GM23248 (cell line): ENCODE results near the gene COCH. TPM values are rescaled to one million over a fixed set of nuclear protein-coding genes. Genes with fewer than 3 reads are reported as not detected.
"Not testable (repeated sequence)": the region's sequence is repeated elsewhere in the genome, so short reads cannot be mapped to it uniquely, and the experiment has no call there.

Source experiments
- DNase-seq: peaks from one replicate; pipeline ENCODE4 v3.0.0-alpha.2; 2015
- H2AFZ ChIP-seq: fragments of 200-600 bp; sonication (generic); 2 replicates; pipeline ENCODE4 v1.6.1; 2016; ENCODE audit warnings: antibody characterized with exemption
- H3F3A ChIP-seq: fragments of 200-600 bp; sonication (generic); 2 replicates; pipeline ENCODE4 v1.6.1; 2016; ENCODE audit warnings: mild to moderate bottlenecking, antibody characterized with exemption, mixed run types; ENCODE audit not compliant: insufficient read depth
- H3K27ac ChIP-seq: fragments of 200-600 bp; sonication (generic); 2 replicates; pipeline ENCODE4 v1.5.1; 2016; ENCODE audit warnings: mild to moderate bottlenecking
- H3K27me3 ChIP-seq: fragments of 200-600 bp; sonication (generic); replicated peaks from 2 replicates; pipeline ENCODE4 v1.6.1; 2016; ENCODE audit warnings: mild to moderate bottlenecking; ENCODE audit not compliant: insufficient read depth
- H3K36me3 ChIP-seq: fragments of 200-600 bp; sonication (generic); 2 replicates; pipeline ENCODE4 v1.6.1; 2016; ENCODE audit warnings: low read depth, mild to moderate bottlenecking
- H3K4me1 ChIP-seq: fragments of 200-600 bp; sonication (generic); 2 replicates; pipeline ENCODE4 v1.6.1; 2016; ENCODE audit warnings: mild to moderate bottlenecking; ENCODE audit not compliant: insufficient read depth
- H3K4me2 ChIP-seq: fragments of 200-600 bp; sonication (generic); one replicate; pipeline ENCODE4 v1.6.1; 2016; ENCODE audit warnings: mild to moderate bottlenecking; ENCODE audit not compliant: unreplicated experiment
- H3K4me3 ChIP-seq: fragments of 200-600 bp; sonication (generic); 2 replicates; pipeline ENCODE4 v1.5.1; 2016; ENCODE audit warnings: mild to moderate bottlenecking
- H3K79me2 ChIP-seq: fragments of 200-600 bp; sonication (generic); 2 replicates; pipeline ENCODE4 v1.6.1; 2016; ENCODE audit warnings: mild to moderate bottlenecking; ENCODE audit not compliant: insufficient read depth
- H3K9ac ChIP-seq: fragments of 200-600 bp; sonication (generic); 2 replicates; pipeline ENCODE4 v1.6.1; 2016; ENCODE audit warnings: mild to moderate bottlenecking
- H3K9me2 ChIP-seq: fragments of 200-600 bp; sonication (generic); 2 replicates; pipeline ENCODE4 v1.6.1; 2016; ENCODE audit warnings: mixed run types, mild to moderate bottlenecking, moderate library complexity; ENCODE audit not compliant: insufficient read depth
- H3K9me3 ChIP-seq: fragments of 200-600 bp; sonication (generic); one replicate; pipeline ENCODE4 v1.6.1; 2017; ENCODE audit warnings: low read depth
- H4K20me1 ChIP-seq: fragments of 200-600 bp; sonication (generic); 2 replicates; pipeline ENCODE4 v1.6.0; 2016; ENCODE audit not compliant: insufficient read depth
- EZH2 ChIP-seq: fragments of 200-600 bp; sonication (generic); IDR thresholded peaks from 2 replicates; pipeline ENCODE4 v1.6.1; 2018; ENCODE audit warnings: antibody characterized with exemption, mild to moderate bottlenecking; ENCODE audit not compliant: insufficient read depth, poor library complexity, severe bottlenecking
- EZH2phosphoT487 ChIP-seq: fragments of 200-600 bp; sonication (generic); IDR thresholded peaks from 2 replicates; pipeline ENCODE4 v1.6.1; 2018; ENCODE audit warnings: antibody characterized with exemption, moderate library complexity, mild to moderate bottlenecking, low read depth; ENCODE audit not compliant: insufficient read depth
- WGBS, 2 experiments: methylation state at CpG; one replicate each; pipeline ENCODE4 v1.1.6; 2015 to 2017; ENCODE audit warnings: low lambda C conversion rate in 2 of 2, low coverage in 1 of 2; ENCODE audit errors: missing lambda C conversion rate in 2 of 2; 5-methylcytosine and 5-hydroxymethylcytosine counted together
- in situ Hi-C: fragments of 300-500 bp; cut with MboI; formaldehyde crosslinking; loops from 2 replicates; pipeline ENCODE4 v1.15.0; 2020
- polyA plus RNA-seq: library from polyadenylated mRNA; unstranded; fragments of >200 nt; fragmentation: Nextera tagmentation; extraction: Ambion mirVana; gene quantifications from 2 replicates; pipeline ENCODE4 v1.2.1, GENCODE V29; 2016
- total RNA-seq: library from RNA; depleted of rRNA; stranded (reverse); fragments of >200 nt; shearing (Covaris generic); gene quantifications from 2 replicates; pipeline ENCODE4 v1.2.3, GENCODE V29; 2014

COCH gene
- total and polyA plus RNA-seq, 2 experiments from 2014 or later = not detected

DNA sequence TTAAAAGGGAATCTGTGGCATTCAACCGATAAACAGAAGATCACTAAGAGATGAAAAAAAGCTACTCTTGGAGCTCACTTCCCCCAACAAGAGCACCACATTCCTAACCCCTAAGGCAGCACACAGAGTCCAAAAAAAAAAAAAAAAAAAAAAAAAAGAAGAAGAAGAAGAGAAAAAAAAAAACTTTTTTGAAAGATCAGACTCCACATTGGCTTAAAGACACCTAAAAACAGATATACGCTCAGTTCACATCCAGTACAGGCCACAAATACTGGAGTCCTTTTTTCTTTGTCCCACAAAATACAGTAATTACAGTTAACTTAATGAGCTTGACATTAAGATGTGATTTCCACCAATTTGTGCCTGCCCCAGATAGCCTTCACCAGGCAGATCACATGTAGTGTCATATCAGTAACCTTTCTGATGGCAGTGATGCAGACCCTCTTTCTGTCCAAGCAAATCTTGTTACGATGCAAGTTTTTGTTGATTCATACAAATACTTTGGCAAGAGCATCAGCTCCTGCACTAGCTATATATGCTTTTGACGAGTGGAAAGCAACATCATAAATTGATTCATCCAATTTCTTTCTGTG is 20.7 kb downstream of the COCH start:
- TF ChIP-seq EZH2phosphoT487 (no peak), EZH2 (no peak)
- H4K20me1 ChIP-seq = no peaks in the 10 kb centered on the region
- no peak overlapping the region for H3K4me3 ChIP-seq
- H3K27me3 ChIP-seq = no peaks in the 10 kb centered on the region
- H3K36me3 ChIP-seq = peaks cover 26% of the 10 kb centered on the region
- 80 to 82% methylated on average over 4 of the region's 4 CpGs for WGBS, 2 experiments
- no peak for DNase-seq
- in situ Hi-C loops = no loop called here
- no peaks in the 10 kb centered on the region for H3K9me3 ChIP-seq
- no peaks in the 10 kb centered on the region for H3K4me1 ChIP-seq
- H3F3A ChIP-seq = peaks cover 4% of the 10 kb centered on the region; the same call in 1 of the 2 replicates
- H3K9ac ChIP-seq = no peak overlapping the region
- H3K4me2 ChIP-seq = no peak overlapping the region
- H3K9me2 ChIP-seq = no peaks in the 10 kb centered on the region
- H3K79me2 ChIP-seq = peaks cover 12% of the 10 kb centered on the region; the same call in 1 of the 2 replicates
- H2AFZ ChIP-seq = no peak overlapping the region
- no peak overlapping the region for H3K27ac ChIP-seq

DNA sequence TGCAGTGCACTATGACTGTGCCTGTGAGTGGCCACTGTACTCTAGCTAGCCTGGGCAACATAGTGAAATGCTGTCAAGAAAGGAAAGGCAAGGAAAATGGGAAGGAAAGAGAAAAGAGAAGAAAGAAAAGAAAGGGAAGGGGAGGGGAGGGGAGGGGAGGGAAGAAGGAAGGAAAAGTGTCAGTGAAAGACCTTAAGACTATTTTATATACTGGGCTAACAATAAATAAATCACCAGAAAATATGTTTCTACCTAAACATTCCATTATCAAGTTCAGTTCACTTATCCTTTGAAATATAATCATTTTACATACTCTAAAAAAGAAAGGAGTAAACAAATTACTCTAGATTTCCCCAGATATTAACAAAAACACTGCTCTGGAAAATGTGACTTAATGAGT is 22.1 kb downstream of the COCH start:
- Histone ChIP-seq H3K27ac (no peak overlapping the region), H2AFZ (no peak overlapping the region), H3K4me3 (no peak overlapping the region), H3K4me1 (no peaks in the 10 kb centered on the region), H3K36me3 (peaks cover 26% of the 10 kb centered on the region), H3K4me2 (no peak overlapping the region), H3F3A (peaks cover 4% of the 10 kb centered on the region; the same call in 1 of the 2 replicates), H3K9me2 (no peaks in the 10 kb centered on the region), H4K20me1 (no peaks in the 10 kb centered on the region), H3K27me3 (no peaks in the 10 kb centered on the region), H3K9ac (no peak overlapping the region), H3K9me3 (no peaks in the 10 kb centered on the region), H3K79me2 (peaks cover 12% of the 10 kb centered on the region; the same call in 1 of the 2 replicates)
- TF ChIP-seq EZH2phosphoT487 (no peak), EZH2 (no peak)
- no peak for DNase-seq
- in situ Hi-C loops = no loop called here

DNA sequence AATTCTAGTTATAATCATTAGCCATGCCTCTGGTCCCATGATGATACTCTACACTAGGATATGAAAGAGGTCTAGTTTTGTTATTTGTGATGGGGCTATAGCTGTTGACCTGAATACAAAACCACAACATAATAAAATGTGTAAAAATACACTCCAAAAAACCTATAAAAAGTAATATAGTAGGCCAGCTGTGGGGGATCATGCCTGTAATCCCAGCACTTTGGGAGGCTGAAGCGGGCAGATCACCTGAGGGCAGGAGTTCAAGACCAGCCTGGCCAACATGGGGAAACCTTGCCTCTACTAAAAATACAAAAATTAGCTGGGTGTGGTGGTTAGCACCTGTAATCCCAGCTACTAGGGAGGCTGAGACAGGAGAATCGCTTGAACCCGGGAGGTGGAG is 22.8 kb downstream of the COCH start:
- in situ Hi-C loops, DNase-seq, H3K4me2 ChIP-seq, H2AFZ ChIP-seq, H3K9me3 ChIP-seq, H3K9ac ChIP-seq, H3K27me3 ChIP-seq, H3K4me1 ChIP-seq, H3F3A ChIP-seq, H3K4me3 ChIP-seq, H4K20me1 ChIP-seq, H3K9me2 ChIP-seq, H3K27ac ChIP-seq: not testable (repeated sequence)
- peaks cover 12% of the 10 kb centered on the region; the same call in 1 of the 2 replicates for H3K79me2 ChIP-seq
- 71 to 73% methylated on average over 3 of the region's 3 CpGs for WGBS, 2 experiments
- peaks cover 23% of the 10 kb centered on the region for H3K36me3 ChIP-seq

DNA sequence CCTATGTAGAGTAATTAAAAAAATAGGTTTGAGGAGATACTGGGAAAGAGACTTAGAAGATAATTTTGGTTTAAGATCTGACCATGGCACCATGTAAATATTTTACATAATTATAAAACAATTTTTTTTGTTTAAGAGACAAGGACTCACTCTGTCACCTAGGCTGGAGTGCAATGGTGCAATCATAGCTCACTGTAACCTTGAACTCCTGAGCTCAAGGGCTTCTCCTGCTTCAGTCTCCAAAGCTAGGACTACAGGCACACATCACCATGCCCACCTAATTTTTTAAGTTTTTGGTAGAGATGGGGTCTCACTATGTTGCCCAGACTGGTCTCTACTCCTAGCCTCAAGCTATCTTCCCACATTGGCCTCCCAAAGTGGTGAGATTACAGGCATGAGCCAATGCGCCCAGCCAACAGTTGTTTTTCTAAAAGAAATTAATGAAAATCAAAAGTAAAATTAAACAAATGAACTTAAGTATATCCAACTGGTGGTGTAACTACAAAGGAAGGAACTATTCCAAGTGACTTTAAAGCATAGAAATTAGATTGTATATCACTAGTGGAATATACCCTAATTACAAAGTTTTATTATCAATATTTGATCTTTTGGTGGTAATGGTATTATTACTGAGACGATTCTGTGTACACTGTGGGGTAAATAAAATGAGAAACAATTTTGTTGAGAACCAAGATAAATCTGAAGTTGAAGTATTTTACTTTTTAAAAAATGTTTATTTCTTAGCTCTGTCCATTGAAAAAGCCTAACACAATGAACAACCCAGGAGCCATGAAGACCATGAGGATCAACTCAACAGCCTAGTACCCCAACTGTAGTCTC is 29.1 kb downstream of the COCH start:
- Histone ChIP-seq H3K9ac (no peak overlapping the region), H3K79me2 (0 out of 2 replicates have a peak, but pooled peaks cover 2% of the 10 kb centered on the region), H2AFZ (no peak overlapping the region), H3K9me3 (no peaks in the 10 kb centered on the region), H3K4me1 (0 out of 2 replicates have a peak, but pooled peaks cover 4% of the 10 kb centered on the region), H4K20me1 (no peaks in the 10 kb centered on the region), H3K36me3 (peaks cover 9% of the 10 kb centered on the region; the same call in 1 of the 2 replicates), H3K27me3 (no peaks in the 10 kb centered on the region), H3K27ac (no peak overlapping the region), H3K4me2 (no peak overlapping the region), H3K9me2 (no peaks in the 10 kb centered on the region), H3K4me3 (no peak overlapping the region), H3F3A (peaks cover 14% of the 10 kb centered on the region; the same call in 1 of the 2 replicates)
- TF ChIP-seq EZH2 (no peak), EZH2phosphoT487 (no peak)
- 99% methylated on average over 2 of the region's 2 CpGs for WGBS, 2 experiments
- in situ Hi-C loops = no loop called here
- DNase-seq = no peak
